ENCODE data around the gene XPR1.
"Not testable (repeated sequence)": the region's sequence is repeated elsewhere in the genome, so short reads cannot be mapped to it uniquely, and the experiment has no call there.

The XPR1 gene

DNA sequence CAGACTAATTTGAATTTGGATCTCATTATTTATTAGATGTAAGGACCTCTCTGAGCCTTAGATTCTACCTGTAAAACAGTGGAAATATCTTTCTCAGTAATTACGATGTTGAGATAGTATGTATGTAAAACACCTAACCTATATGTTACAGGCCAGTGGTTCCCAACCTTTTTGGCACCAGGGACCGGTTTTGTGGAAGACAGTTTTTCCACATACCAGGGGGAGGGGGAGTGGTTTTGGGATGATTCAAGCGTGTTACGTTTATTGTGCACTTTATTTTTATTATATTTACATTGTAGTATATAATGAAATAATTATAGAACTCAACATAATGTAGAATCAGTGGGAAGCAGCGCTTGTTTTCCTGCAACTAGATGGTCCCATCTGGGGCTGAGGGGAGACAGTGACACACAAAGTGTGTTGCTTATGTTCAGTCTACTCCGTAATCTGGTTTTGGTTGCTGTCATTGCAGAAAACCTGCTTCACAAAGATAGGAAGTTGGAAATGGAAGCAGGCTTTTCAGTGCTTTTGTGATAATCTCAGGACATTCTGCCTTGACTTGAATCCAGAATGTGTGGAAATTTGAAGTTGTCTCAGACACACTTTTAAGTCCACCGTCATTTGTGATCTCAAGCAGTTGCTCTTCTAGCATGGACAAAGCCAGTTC lies 12.8 kb downstream of the XPR1 start:
- no peak for DNase-seq (ENCODE audit: low spot score)

DNA sequence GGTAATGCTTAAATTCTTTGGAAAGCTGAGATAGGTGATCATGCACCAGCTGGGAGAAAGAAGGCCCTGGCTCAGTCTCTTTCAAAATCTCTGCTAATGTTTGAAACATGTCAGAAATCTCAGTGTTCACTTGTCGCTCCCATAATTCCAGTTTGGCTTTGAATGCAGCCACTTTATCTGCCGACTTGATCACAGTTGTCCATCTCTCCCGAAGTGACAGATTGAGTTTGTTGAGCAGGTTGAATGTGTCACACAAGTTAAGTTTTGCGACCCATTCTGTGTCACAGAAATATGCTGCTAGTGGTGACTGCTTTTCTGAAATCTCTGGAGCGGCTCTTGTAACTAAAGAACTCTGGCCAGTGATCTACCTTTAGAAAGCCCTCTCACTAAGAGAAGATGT lies 13.4 kb downstream of the XPR1 start:
- DNase-seq (ENCODE audit: low spot score) = not testable (repeated sequence)

DNA sequence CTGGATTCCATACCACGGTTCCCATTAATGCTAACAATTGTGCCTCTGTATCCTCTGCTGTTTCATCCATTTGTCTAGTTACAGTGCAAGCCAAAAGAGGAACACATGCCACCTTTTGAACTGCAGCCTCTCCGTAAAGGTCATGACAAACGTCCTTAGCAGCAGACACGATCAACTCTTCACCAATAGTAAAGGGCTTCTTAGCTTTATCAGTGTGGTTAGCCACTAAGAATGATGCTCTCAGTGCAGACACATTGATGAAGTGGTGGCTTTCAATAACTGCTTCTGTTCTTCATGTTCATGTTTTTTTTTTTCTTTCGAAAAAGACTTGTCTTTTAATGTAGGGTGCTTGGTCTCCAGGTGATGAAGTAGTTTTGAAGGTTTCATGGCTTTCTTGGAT lies 14.3 kb downstream of the XPR1 start:
- no peak for DNase-seq (ENCODE audit: low spot score)

DNA sequence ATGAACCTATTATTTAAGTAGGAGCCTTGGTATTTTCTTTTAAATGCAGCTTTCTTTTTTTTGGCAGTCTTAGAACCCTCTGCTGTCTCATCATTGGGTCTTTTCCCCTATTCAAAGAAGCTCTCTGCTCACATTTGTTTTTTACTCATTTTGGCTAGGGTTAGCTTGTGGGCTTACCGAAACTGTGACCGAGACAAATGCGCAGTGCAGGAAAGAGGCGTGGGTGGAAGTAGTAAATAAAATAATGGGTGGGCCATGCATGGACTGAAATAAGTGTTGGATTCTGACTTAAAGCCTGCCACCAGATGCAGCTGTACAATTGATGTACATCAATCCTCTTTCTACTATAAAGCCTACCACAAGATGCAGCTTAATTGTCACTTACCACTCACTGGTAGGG lies 14.7 kb downstream of the XPR1 start:
- no peak for DNase-seq (ENCODE audit: low spot score)

DNA sequence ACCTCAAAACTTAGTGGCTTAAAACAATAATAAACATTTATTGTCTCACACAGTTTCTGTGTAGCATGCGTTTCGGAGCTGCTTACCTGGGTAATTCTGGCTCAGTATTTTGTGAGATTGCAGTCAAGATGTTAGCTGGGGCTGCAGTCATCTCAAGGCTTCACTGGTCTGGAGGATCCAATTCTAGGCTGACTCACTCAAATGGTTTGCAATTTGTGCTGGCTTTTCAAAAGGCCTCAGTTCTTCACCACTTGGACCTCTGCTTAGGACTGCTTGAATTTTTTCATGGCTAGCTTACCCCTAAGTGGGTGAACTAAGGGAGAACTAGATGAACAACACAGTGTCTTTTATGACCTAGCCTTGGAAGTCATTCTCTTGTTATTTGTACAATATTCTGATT lies 21.0 kb downstream of the XPR1 start:
- no peak for DNase-seq (ENCODE audit: low spot score)

DNA sequence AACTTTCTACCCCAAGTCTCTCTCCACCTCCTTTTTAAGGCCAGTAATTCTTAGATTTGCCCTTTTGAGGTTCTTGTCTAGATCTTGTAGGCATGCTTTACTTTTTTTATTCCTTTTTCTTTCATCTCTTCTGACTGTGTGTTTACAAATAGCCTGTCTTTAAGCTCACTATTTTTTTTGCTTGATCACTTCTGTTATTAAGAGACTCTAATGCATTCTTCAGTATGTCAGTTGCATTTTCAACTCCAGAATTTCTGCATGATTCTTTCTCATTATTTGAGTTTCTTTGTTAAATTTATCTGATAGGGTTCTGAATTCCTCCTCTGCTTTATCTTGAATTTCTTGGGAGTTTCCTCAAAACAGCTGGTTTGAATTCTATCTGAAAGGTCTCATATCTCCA lies 30.9 kb downstream of the XPR1 start:
- no peak for DNase-seq (ENCODE audit: low spot score)

DNA sequence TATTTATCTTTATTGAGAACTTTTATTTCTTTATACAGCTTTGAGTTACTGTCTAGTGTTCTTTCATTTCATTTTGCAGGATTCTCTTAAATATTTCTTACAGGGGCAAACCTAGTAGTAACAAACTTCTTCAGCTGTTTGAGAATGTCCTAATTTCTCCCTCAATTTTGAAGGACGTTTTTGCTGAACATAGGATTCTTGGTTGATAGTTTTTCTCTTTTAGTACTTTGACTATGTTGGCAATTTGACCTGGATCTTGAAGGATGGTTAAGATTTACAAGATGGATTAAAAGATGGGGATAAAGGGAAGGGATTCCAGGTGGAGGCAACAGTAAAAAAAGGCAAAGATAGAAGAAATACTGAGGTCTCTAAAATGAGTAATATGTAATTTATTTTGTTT lies 38.9 kb downstream of the XPR1 start:
- DNase-seq (ENCODE audit: low spot score) = no peak

DNA sequence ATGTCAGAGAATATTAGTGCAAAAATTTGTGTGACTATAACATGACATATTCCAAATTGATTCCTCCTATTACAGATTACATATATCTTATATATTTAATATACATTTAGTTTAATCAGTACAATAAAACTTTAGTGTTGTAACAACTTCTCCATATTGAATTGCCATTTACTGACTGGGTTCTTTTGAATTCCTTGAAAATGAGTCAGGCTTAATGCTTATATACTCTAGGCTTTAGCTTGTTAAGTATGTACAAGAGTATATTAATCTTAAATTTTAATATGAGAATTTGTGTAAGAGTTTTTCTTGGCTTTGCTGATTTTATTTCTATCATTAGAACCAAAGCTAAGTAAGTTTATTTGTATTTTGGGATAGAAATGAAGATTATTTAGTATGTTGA lies 40.3 kb downstream of the XPR1 start:
- no peak for DNase-seq (ENCODE audit: low spot score)

DNA sequence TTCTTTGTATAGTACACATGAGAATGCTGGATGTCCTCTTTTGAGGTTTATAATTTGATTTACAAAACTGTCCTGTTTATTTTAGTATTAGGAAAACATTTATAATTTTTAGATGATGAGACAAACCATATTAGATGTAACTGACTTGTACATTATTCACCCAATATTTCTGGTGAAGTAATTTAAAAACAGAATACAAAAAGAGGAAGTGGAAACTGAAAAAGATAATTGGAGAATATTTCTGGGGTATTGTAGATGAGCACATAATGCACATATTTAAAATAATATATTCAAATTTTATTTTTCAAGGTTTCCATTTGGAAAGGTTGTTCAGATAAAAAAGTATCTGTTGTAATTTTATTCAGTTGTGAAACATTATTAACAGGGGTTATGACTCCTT lies 40.7 kb downstream of the XPR1 start:
- DNase-seq (ENCODE audit: low spot score) = no peak

DNA sequence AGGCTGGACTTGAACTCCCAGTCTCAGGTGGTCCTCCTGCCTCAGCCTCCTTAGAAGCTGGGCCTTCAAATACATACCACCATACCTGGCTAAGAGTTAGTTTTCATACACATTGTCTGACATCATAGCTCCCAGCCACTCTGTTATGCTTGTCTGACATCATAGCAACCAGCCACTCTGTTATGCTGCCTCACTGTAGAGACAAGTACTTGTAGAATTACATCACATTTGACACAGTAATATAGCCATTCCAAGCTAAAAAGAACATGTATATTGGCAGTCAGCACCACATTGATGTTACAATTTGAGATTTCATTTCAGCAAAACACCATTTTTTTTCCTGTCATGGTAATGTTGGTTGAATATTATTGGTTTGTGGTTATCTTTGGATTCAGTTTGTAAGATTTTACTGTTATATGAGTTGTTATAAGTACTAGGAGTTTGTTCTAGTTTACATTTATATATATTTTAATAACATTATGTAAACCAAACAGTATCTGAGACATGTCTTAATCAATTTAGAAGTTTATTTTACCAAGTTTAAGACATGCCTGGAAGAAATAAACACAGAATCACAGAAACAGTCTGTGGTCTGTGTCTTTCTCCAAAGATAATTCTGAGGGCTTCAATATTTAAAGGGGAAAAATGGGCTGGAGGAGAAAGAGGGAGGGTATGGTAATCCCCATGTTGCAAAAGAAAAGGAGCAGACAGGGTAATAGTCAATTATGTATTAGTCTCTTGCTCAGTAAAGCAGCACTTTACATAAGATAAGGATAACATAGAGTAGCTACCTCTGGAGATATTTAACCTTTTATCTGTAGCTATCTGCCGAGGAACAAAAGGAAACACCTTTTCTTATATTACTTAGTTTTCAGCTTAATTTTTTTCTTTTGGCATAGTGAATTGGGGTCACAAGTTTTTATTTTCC lies 43.0 kb downstream of the XPR1 start:
- DNase-seq (ENCODE audit: low spot score) = no peak

DNA sequence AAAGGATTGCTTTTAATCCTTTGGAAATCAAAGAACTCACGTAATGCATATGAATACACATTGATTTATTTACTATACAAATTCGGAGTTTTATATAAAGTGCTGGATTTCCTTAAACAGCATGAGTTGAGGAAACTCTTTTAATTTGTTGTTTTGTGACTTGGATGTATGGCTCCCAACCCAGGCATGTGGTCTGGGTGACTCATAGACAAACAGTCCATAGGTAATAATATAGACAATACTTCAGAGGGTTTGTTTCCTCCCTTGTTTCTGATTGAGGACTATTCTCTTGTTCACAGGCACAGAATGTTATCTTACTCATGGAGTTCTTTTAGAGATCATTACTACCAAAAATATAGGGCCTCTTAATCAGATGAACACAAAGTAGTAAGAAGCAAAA lies 43.8 kb downstream of the XPR1 start:
- no peak for DNase-seq (ENCODE audit: low spot score)

DNA sequence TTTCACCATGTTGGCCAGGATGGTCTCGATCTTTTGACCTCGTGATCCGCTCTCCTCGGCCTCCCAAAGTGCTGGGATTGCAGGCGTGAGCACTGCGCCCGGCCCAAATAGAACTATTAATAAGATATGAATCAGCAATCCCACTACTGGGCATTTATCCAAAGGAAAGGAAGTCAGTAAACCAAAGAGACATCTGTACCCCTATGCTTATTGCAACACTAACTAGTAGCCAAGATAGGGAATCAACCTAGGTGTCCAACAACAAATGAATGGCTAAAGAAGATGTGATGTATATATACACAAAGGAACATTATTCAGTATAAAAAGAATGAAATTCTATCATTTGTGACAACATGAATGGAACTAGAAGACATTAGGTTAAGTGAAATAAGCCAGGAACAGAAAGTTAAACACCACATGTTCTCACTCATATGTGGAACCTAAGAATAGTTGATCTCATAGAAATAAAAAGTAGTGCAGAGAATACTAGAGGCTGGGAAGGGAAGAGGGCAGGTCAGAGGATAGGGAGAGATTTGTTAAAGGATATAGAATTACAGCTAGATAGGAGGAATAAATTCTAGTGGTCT lies 48.8 kb downstream of the XPR1 start:
- no peak for DNase-seq (ENCODE audit: low spot score)

DNA sequence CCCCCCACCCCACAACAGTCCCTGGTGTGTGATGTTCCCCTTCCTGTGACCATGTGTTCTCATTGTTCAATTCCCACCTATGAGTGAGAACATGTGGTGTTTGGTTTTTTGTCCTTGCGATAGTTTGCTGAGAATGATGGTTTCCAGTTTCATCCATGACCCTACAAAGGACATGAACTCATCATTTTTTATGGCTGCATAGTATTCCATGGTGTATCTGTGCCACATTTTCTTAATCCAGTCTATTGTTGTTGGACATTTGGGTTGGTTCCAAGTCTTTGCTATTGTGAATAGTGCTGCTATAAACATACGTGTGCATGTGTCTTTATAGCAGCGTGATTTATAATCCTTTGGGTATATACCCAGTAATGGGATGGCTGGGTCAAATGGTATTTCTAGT lies 51.3 kb downstream of the XPR1 start:
- not testable (repeated sequence) for DNase-seq (ENCODE audit: low spot score)

DNA sequence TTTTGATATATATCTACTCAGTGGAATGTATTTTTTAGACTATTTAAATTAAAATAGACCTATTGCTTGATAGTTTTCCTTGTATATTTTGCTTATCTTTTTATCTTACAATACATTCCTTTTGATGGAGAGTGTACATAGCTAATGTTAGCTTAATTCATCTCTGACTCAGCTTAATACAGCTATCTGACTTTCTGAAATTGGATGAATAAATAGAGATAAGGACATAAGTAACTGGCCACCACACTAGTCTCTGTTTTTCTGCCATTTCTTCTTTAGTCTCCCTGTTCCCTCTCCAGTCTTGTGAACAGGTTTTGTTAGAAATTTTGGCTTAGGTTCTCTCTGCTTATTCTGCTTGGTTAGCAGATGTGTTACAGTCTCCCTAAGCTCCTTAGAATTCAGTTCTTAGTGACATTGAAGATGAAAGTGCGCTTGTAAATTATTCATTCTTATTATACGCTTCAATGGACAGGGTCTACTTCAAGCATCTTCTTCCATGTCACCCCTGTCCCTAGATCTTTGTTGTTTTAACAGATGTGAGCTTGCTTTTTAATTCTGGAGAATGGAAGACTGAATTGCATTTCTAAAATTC lies 59.6 kb downstream of the XPR1 start:
- no peak for DNase-seq (ENCODE audit: low spot score)

DNA sequence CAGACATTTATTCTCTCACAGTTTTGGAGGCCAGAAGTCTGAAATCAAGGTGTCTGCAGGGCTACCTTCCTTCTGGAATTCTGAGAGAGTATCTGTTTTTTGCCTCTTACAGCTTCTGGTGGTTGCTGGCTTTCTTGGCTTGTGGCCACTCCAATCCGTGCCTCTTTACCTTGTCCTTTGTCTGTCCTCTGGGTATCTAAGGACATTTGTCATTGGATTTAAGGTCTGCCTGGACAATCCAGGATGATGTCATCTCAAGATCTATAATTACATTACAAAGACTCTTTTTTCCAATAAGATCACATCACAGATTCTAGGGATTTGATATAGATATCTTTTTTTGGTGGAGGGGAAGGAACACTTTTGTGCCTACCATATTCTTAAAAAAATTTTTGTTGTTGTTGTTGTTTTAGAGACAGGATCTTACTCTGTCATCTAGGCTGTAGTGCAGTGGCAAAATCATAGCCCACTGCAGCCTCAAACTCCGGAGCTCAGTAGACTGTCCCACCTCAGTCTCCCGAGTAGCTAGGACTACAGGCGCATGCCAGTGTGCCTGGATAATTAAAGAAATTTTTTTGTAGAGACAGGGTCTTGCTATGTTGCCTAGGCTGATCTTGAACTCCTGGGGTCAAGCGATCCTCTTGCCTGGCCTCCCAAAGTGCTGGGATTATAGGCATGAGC lies 61.9 kb downstream of the XPR1 start:
- no peak for DNase-seq (ENCODE audit: low spot score)

DNA sequence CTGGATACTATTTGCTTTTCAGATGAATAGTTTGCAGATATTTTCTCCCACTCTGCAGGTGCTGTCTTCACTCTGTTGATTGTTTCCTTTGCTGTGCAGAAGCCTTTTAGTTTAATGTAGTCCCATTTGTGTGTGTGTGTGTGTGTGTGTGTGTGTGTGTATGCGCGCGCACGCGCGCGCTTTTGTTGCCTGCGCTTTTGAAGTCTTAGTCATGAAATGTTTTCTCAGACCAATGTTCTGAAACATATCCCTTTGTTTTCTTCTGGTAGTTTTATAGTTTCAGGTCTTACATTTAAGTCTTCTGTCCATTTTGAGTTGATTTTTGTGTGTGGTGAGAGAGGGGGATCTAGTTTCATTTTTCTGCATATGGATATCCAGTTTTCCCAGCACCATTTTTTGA lies 63.5 kb downstream of the XPR1 start:
- no peak for DNase-seq (ENCODE audit: low spot score)

DNA sequence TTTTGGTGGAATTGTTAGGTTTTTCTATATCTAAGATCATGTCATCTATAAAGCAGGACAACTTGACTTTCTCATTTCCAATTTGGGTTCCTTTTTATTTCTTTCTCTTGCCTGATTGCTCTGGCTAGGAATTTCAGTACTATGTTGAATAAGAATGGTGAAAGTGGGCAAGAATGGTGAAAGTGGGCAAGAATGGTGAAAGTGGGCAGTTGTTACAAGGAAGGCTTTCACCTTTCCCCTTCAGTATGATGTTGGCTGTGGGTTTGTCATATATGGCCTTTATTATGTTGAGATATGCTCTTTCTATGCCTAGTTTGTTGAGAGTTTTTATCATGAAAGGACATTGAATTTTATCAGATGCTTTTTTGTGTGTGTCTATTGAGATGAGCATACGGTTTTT lies 64.5 kb downstream of the XPR1 start:
- DNase-seq (ENCODE audit: low spot score) = no peak

DNA sequence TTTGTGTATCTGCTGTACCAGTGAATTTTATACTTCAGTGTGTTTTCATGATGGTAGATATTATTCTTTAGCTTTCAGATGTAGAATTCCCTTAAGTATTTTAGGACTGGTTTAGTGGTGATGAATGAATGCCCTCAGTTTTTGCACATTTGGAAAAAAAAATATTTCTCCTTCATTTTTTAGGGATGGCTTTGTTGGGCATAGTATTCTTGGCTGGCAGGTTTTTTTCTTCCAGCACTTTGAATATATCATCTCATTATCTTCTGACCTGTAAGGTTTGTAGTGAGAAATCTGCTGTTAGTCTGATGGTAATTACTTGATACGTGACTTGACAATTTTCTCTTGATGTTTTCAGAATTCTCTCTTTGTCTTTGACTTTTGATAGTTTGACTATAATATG lies 66.8 kb downstream of the XPR1 start:
- DNase-seq (ENCODE audit: low spot score) = no peak

DNA sequence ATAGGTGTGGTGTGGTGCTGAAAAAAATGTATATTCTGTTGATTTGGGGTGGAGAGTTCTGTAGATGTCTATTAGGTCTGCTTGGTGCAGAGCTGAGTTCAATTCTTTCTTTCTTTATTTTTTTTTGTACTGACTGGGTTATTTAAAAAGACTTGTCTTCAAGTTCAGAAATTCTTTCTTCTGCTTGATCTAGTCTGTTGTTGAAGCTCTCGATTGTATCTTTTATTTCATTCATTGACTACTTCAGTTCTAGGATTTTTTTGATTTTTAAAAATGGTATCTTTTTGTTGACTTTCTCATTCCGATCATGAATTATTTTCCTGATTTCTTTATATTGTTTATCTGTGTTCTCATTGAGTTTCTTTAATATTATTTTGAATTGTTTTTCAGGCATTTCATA lies 70.6 kb downstream of the XPR1 start:
- not testable (repeated sequence) for DNase-seq (ENCODE audit: low spot score)

DNA sequence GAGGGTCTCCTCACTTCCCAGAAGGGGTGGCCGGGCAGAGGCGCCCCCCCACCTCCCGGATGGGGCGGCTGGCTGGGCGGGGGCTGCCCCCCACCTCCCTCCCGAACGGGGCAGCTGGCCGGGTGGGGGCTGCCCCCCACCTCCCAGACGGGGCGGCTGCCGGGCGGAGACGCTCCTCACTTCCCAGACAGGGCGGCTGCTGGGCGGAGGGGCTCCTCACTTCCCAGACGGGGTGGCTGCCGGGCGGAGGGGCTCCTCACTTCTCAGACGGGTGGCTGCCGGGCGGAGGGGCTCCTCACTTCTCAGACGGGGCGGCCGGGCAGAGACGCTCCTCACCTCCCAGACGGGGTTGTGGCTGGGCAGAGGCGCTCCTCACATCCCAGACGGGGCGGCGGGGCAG lies 78.9 kb downstream of the XPR1 start:
- DNase-seq (ENCODE audit: low spot score) = not testable (repeated sequence)

DNA sequence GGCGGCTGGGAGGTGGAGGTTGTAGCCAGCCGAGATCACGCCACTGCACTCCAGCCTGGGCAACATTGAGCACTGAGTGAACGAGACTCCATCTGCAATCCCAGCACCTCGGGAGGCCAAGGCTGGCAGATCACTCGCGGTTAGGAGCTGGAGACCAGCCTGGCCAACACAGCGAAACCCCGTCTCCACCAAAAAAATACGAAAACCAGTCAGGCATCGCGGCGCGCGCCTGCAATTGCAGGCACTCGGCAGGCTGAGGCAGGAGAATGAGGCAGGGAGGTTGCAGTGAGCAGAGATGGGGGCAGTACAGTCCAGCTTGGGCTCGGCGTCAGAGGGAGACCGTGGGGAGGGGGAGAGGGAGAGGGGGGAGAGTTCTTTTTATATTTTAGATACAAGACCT lies 79.4 kb downstream of the XPR1 start:
- not testable (repeated sequence) for DNase-seq (ENCODE audit: low spot score)

DNA sequence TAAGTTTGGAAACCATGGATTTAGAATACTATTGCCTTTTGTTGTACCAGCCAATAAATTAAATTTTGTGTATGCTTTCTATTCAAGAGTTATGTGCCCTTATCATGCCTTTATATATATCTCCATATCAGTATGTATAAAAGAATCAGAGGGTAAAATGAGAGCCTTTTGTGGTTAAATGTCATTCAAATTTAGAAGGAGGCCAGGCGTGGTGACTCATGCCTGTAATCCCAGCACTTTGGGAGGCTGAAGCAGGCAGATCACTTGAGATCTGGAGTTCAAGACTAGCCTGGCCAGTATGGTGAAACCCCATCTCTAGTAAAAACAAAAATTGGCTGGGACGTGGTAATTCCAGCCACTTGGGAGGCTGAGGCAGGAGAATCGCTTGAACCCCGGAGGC lies 88.9 kb downstream of the XPR1 start:
- no peak for DNase-seq (ENCODE audit: low spot score)
